GM12872 (cell line): ENCODE results near the gene PAX5.

Experiments
- CTCF ChIP-seq: IDR thresholded peaks from 3 replicates; pipeline ENCODE4 v1.5.1; 2011; ENCODE audit warnings: low read depth, mild to moderate bottlenecking, low read length, moderate library complexity; ENCODE audit not compliant: insufficient read depth

Gene PAX5

GRCh38 chr9:36870960-36871359 lies 163.1 kb downstream of the PAX5 start:
- no peak for TF ChIP-seq CTCF

- no peak for TF ChIP-seq CTCF
Measured at GRCh38 chr9:36868586-36869282, 165.3 kb downstream of the PAX5 start.

GRCh38 chr9:36867672-36868471 lies 166.2 kb downstream of the PAX5 start:
- no peak for TF ChIP-seq CTCF

DNA sequence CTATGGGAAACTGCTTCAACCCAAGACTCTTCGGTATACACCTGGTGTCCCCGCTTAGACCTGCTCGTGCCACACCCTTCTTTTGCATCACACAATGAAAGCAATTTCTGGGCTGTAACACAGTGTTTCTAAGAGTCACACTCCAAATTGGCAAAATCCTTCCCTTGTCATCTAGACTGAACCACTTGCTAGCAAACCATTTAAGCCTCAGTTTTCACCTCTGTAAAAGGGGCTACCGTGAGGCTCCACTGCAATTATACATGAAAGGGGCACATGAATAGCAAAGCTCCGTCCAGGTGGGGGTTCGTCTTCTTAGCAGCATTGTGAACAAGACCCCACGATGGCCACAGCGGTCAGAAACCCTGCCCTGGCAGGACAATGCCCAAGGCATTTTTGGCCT lies 166.8 kb downstream of the PAX5 start:
- TF ChIP-seq CTCF = no peak

GRCh38 chr9:36866840-36867239 lies 167.2 kb downstream of the PAX5 start:
- 0 out of 3 replicates have a peak, but pooled peaks have one; percentile 29 for TF ChIP-seq CTCF

GRCh38 chr9:36865731-36866635 lies 168.1 kb downstream of the PAX5 start:
- TF ChIP-seq CTCF = no peak
